ENCODE measurements around the gene RFESD.
"Not testable (repeated sequence)": the region's sequence is repeated elsewhere in the genome, so short reads cannot be mapped to it uniquely, and the experiment has no call there.

The RFESD gene

GRCh38 chr5:95634081-95634480 lies 12.5 kb upstream of the RFESD start:
- no peak for TF ChIP-seq CTCF (IDR thresholded peaks at IDR 0.05; ENCODE audit: insufficient read depth, low read depth, low read length, missing control alignments)
- no peak for DNase-seq (ENCODE audit: low read depth)
- no peak overlapping the region for H3K4me3 ChIP-seq (ENCODE audit: low read depth, low read length)

DNA sequence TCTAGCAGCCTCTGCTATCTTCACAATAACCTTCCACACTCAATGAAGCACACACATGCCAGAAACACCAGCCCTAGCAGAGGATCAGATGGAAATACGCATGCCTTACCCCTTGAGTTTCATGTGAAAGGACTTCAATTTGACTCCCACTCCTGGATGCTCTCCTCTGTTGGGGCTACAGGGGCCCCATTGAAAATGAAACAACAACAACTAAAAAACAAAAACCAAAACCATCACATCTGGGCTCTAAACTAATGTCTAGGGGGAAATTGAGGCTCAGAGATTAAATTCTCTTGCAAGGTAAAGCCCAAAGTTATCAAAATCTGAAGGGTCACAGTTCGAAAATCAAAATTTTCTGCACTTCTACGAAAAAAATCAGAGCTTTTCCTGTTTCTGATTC lies 7.9 kb upstream of the RFESD start:
- peak overlapping the region; percentile 12; the same call in 1 of the 2 replicates for H3K4me3 ChIP-seq (ENCODE audit: low read depth, low read length)
- TF ChIP-seq CTCF (IDR thresholded peaks at IDR 0.05; ENCODE audit: insufficient read depth, low read depth, low read length, missing control alignments): no peak
- DNase-seq (ENCODE audit: low read depth): no peak

DNA sequence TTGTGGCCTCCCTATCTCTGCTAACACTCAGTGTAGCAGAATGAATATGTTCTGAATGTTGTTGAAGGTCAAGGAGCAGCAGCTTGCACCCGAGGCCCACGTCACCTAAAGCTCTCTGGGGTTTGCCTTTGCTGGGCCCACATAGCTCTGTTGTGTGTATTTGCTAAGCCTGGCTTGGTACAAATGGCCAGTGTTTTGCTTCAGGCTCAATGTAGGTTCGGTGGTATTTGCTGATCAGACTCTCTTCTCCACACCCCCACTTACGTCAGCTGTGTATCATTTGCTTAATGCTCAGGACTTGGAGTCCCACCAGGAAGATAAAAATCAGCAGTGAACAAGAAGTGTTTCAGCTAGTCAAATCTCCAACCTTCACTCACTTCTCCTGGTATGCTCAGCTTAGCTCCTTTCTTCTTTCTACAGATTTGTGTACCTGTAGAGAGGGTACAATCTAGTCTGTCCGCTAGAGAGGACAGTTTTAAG lies 4.8 kb upstream of the RFESD start:
- no peak overlapping the region for H3K4me3 ChIP-seq (ENCODE audit: low read depth, low read length)
- TF ChIP-seq CTCF (IDR thresholded peaks at IDR 0.05; ENCODE audit: insufficient read depth, low read depth, low read length, missing control alignments): no peak
- DNase-seq (ENCODE audit: low read depth): no peak

DNA sequence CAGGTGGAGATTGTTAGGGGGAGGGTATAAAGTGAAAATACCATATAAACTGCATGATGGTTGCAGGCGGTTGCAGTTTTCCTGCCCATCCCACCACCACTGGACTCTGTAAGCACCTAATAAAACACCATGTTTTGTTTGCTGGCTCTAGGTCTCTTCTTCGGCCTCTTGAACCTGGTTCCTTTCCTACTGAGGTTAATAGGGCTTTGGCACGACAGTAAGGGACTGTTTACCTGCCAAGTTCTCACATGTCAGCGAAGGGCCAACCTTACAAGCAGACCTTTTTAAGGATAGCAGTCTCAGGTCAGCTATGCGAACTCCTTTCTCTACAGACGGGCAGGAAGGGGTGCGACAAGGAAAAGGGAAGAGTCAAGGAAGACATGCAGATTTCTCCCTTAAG lies 3.4 kb upstream of the RFESD start:
- TF ChIP-seq CTCF (IDR thresholded peaks at IDR 0.05; ENCODE audit: insufficient read depth, low read depth, low read length, missing control alignments): no peak
- no peak overlapping the region for H3K4me3 ChIP-seq (ENCODE audit: low read depth, low read length)
- DNase-seq (ENCODE audit: low read depth): no peak

GRCh38 chr5:95644351-95645042 lies 2.1 kb upstream of the RFESD start:
- peak; percentile 81 for DNase-seq (ENCODE audit: low read depth)
- TF ChIP-seq CTCF (IDR thresholded peaks at IDR 0.05; ENCODE audit: insufficient read depth, low read depth, low read length, missing control alignments): peak; percentile 69
- no peak overlapping the region for H3K4me3 ChIP-seq (ENCODE audit: low read depth, low read length)

- not testable (repeated sequence) for DNase-seq (ENCODE audit: low read depth)
- peak overlapping the region; percentile 65 for H3K4me3 ChIP-seq (ENCODE audit: low read depth, low read length)
Measured at GRCh38 chr5:95646226-95646568, 380 bp upstream of the RFESD start.

GRCh38 chr5:95647886-95648860 lies 1.6 kb downstream of the RFESD start:
- TF ChIP-seq CTCF (IDR thresholded peaks at IDR 0.05; ENCODE audit: insufficient read depth, low read depth, low read length, missing control alignments): no peak
- no peak for DNase-seq (ENCODE audit: low read depth)
- H3K4me3 ChIP-seq (ENCODE audit: low read depth, low read length): no peak overlapping the region
